HG03469 (cell line): Measurements from ENCODE around the gene POF1B.

ENCODE experiments used
- ATAC-seq: cut with Tn5 transposase; IDR thresholded peaks from one replicate; pipeline ENCODE4 v1.9.1; 2021; ENCODE audit warnings: mild to moderate bottlenecking, moderate library complexity, moderate number of reproducible peaks; ENCODE audit not compliant: unreplicated experiment

The POF1B gene

GRCh38 chrX:85243761-85244449 is 135.6 kb downstream of the POF1B start, which contains the start of the genes SATL1 and ZNF711:
Gene SATL1 (minus strand): TSS chrX:85243779. CDS start chrX:85108968, 134,811 bp downstream.
Gene ZNF711 (plus strand): TSS chrX:85243991. CDS start chrX:85247573, 3,582 bp downstream.
- peak; percentile 36 for ATAC-seq

GRCh38 chrX:85243155-85243554 is 136.3 kb downstream of the POF1B start:
- ATAC-seq: no peak
